ENCODE results near the gene ARFRP1.

- TF ChIP-seq CTCF (IDR thresholded peaks at IDR 0.05) (no peak), ZNF232 (CRISPR knock-in tag; IDR thresholded peaks at IDR 0.05) (no peak), JUN (CRISPR knock-in tag; IDR thresholded peaks at IDR 0.05) (no peak)
Observed at GRCh38 chr20:63657260-63657936, 50.4 kb downstream of the ARFRP1 start.
